HuH-7 (cell line): ENCODE measurements around the gene MFSD6.
"Not testable (repeated sequence)": the region's sequence is repeated elsewhere in the genome, so short reads cannot be mapped to it uniquely, and the experiment has no call there.

Source experiments
- DNase-seq: peaks from one replicate; pipeline ENCODE4 v3.0.0; 2011; ENCODE audit warnings: low spot score

Gene MFSD6

DNA sequence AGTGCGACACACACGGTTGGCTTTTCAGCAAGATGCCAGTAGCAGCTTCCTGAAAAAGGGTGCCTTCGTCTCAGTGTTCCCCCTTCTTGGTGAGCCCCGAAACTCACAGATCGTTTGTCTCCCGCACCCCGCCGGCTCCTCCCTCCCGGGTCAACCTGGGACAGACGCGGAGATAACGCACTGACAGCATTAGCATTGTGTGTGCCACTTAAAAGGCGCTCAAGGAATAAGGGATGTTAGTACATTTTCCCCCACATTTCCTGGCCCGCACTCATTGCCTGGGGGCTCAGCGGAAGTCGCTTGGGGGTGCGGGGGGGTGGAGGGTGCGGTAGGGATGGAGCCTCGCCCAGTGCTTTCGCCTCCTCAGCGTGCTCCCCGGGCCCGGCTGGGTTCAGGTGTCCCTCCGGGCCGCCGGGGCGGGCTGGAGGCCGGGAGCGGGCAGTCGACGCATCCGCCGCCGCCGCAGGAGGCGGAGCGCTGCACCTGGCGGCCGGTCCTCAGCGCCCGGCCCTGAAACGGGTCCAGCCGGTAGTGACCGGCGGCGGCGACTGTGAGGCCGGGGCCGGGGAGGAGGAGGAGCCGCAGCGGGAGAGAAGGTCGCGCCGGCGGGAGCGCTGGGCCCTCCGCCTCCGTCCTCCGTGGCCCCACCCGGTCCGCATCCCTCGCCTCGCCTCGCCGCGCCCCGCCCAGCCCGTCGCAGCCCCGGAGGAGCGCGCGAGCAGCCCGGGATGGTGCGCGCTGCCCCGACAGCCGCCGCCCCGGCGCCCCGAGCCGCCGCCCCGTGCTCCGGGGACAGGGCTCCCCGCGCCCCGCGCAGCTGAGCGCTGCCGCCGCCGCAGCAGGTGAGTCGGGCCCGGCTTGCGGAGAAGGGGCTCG lies at the start of gene MFSD6:
Gene MFSD6, plus strand, starts transcription at position 694 of the 876 bp plus-strand sequence. CDS start 27,675 bp downstream, outside the sequence.
- DNase-seq = peak; percentile 48

DNA sequence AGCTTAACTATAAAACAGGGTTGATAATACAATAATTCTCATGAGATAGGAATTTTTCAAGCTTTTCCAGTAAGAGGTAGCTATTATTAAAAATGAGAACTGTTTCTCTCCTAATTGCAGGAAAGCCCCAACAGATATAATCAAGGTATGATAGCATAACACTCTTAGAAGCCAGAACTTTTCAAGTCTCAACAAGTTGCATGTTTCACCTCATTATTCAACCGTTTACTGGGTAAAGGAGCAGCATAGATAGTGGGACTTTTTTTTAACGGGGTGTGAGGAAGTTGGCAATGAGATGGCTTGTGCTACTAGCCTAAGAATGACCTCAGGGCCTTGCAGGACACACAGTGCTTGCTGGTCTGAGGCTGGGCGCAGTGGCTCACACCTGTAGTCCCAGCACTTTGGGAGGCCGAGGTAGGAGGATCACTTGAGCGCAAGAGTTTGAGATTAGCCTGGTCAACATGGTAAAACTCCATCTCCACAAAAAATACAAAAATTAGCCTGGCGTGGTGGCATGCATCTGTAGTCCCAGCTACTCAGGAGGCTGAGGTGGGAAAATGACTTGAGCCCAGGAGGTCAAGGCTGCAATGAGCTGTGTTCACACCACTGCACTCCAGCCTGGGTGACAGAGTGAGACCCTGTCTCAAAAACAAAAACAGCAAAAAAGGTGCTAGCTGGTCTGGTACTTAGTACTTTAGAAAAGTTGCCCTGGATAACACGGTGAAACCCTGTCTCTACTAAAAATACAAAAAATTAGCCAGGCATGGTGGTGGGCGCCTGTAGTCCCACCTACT lies 49.3 kb upstream of the MFSD6 start:
- DNase-seq = not testable (repeated sequence)

GRCh38 chr2:190360561-190360960 lies 47.6 kb upstream of the MFSD6 start:
- DNase-seq = no peak

DNA sequence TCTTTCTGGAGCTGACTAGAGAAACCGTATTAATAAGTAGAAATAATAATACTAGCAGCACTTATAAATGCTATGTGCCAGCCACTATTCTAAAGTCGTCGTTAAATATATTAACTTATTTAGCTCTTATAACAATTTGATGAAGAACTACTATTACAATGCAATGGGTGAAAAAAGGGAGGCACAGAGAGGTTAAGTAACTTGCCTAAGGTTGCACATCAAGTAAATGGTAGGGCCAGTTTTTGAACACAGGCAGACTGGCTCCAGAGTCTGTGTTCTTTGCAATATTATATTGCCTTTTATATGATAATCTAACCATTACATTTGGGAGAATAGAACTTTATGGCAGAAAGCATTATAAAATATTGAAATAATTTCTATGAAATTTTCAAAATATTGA lies 47.2 kb upstream of the MFSD6 start:
- DNase-seq = no peak

DNA sequence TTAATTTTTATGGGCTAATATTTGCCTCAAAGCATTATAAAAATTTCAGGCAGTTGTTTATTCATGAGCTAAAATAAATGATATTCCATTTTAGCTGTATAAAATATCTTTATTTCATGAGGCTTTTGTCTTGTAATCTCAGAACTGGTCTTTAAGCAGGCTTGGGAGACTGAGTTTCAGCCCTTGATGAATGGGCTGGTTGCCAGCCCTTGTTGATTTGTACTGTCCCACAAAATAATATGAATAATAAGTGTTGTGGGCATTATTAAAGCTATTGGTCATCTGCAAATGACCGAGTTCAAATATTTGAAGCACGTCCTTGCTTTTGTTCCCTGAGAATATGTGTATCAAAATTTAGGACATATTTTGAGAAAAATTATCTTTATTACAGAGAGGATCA lies 46.6 kb upstream of the MFSD6 start:
- DNase-seq = no peak

- DNase-seq = no peak
Observed at GRCh38 chr2:190362894-190363293, 45.3 kb upstream of the MFSD6 start.

GRCh38 chr2:190365499-190366204 lies 42.5 kb upstream of the MFSD6 start:
- DNase-seq = no peak

- DNase-seq = no peak
Observed at GRCh38 chr2:190366248-190366753, 41.9 kb upstream of the MFSD6 start.

GRCh38 chr2:190367091-190367490 lies 41.1 kb upstream of the MFSD6 start:
- no peak for DNase-seq

DNA sequence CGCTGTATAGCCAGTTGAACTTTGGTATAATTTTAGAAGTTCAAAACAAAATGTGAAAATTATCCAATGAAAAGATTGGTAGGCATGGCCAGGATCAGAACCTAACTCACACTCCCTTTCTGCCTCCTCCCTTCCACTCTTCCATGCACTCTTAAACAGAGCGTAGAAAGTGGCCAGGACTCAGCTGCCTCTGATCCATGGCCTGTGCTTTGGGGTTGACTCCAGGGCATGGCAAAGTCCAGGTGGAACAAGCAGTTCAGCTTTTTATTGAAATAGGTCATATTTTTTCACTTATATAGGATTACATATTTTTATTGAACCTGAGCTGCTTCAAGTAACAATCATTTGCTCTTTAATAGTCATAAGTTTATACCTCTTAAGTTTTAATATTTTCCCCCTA lies 38.5 kb upstream of the MFSD6 start:
- no peak for DNase-seq

- no peak for DNase-seq
Observed at GRCh38 chr2:190376083-190376482, 32.1 kb upstream of the MFSD6 start.

GRCh38 chr2:190376591-190377245 lies 31.4 kb upstream of the MFSD6 start:
- DNase-seq = no peak

GRCh38 chr2:190378880-190379237 lies 29.3 kb upstream of the MFSD6 start:
- DNase-seq = no peak

- DNase-seq = no peak
Observed at GRCh38 chr2:190379249-190379964, 28.7 kb upstream of the MFSD6 start.

- no peak for DNase-seq
Observed at GRCh38 chr2:190380962-190381412, 27.2 kb upstream of the MFSD6 start.

GRCh38 chr2:190382851-190383250 lies 25.3 kb upstream of the MFSD6 start:
- peak; percentile 51 for DNase-seq

- no peak for DNase-seq
Observed at GRCh38 chr2:190387422-190387821, 20.7 kb upstream of the MFSD6 start.

DNA sequence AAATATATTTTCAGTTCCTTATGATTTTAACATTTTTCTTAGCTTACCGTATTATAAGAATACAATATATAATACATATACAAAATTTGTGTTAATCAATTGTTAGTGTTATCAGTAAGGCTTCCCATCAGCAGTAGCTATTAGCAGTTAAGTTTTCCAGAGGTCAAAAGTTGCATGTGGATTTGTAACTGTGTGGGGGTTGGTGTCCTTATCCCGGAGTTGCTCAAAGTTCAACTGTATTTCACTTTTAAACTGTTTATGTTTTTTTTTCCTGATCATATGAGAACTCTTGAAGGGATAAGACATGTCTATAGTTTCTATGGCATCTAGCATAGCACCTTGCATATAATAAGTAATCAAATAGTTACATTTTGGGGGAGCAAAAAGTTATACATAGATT lies 11.9 kb upstream of the MFSD6 start:
- no peak for DNase-seq

DNA sequence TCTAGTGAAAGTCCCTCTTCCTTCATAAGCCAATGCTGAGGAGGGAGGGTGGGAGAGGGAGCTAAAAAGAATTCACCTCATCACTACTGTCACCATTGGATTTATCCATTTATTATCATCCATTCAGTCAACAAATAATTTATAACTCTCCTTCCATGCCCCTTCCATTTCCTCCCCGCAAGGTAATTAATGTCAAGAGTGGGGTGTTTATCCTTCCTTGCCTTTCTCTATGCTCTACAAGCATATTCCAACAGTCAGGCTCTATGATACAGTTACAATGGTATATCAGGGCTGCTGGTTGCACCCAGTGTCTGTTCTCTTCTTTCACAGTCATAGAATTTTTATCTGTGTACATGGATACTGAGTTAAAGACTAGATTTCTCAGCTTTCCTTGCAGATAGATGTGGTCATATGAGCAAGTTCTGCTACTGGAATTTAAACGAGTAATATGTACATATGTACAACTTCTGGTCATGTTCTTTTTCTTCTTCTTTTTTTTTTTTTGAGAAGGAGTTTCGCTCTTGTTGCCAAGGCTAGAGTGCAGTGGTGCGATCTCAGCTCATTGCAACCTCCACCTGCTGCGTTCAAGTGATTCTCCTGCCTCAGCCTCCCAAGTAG lies 5.1 kb upstream of the MFSD6 start:
- no peak for DNase-seq

- DNase-seq = no peak
Observed at GRCh38 chr2:190404487-190404886, 3.7 kb upstream of the MFSD6 start.

DNA sequence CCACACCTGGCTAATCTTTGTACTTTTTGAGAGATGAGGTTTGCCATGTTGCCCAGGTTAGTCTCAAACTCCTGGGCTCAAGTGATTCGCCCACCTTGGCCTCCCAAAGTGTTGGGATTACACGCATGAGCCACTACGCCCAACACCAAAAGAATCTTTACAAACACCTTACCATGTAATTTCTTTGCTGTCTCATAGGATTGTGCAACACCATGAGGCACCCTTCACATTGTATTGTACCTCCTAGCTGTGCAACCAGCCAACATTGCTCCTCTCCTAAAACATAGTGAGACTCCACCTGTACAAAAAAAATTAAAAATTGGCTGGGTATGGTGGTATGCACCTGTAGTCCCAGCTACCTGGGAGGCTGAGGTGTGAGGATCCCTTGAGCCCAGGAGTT lies 3.1 kb upstream of the MFSD6 start:
- no peak for DNase-seq
